WTC11 (cell line): ENCODE results near the gene QARS1. TPM values are rescaled to one million over a fixed set of nuclear protein-coding genes. Genes with fewer than 3 reads are reported as not detected.

Experiments used
- ATAC-seq: fragments of 200-7000 bp; cut with Tn5 transposase; 2 replicates; pipeline ENCODE4 v1.10.0; 2021; ENCODE audit warnings: mild to moderate bottlenecking, moderate library complexity
- CTCF ChIA-PET: fragments of 300-600 bp; sonication (Branson Sonifier 250); formaldehyde crosslinking; loops from one replicate; lab custom pipeline; 2021; ENCODE audit warnings: antibody characterized with exemption; lab: Charles Lee
- POLR2A ChIA-PET: fragments of 350-600 bp; sonication (Branson Sonifier 250); formaldehyde crosslinking; loops from one replicate; lab custom pipeline; 2021; ENCODE audit warnings: antibody characterized with exemption; lab: Charles Lee
- DNase-seq: peaks from one replicate; pipeline ENCODE4 v3.0.0; 2021; ENCODE audit warnings: low spot score
- H3K27ac Mint-ChIP-seq: 2 replicates; pipeline ENCODE4 v1.8.0; 2021; ENCODE audit warnings: mixed read lengths
- H3K27me3 Mint-ChIP-seq: 2 replicates; pipeline ENCODE4 v1.8.0; 2021; ENCODE audit warnings: low read depth, mild to moderate bottlenecking, moderate library complexity, mixed read lengths
- H3K36me3 Mint-ChIP-seq: 2 replicates; pipeline ENCODE4 v1.8.0; 2021; ENCODE audit warnings: mixed read lengths
- H3K4me1 Mint-ChIP-seq: 2 replicates; pipeline ENCODE4 v1.8.0; 2022; ENCODE audit warnings: mixed read lengths
- H3K4me3 Mint-ChIP-seq: 2 replicates; pipeline ENCODE4 v1.8.0; 2021; ENCODE audit warnings: mild to moderate bottlenecking, moderate library complexity, mixed read lengths
- H3K9me3 Mint-ChIP-seq: 2 replicates; pipeline ENCODE4 v1.8.0; 2021; ENCODE audit warnings: mixed read lengths
- CREB1 ChIP-seq: sonication (generic); formaldehyde crosslinking; IDR thresholded peaks from 2 replicates; pipeline ENCODE4 v1.8.0; 2023; ENCODE audit warnings: mild to moderate bottlenecking, missing genetic modification reagents
- CREM ChIP-seq: sonication (generic); formaldehyde crosslinking; IDR thresholded peaks from 2 replicates; pipeline ENCODE4 v1.8.1; 2022; ENCODE audit warnings: mild to moderate bottlenecking, missing genetic modification reagents, moderate library complexity
- EMX1 ChIP-seq: fragments of 250-450 bp; sonication (Bioruptor Pico); IDR thresholded peaks from 2 replicates; pipeline ENCODE4 v1.8.0; 2021; ENCODE audit warnings: mild to moderate bottlenecking
- ETV6 ChIP-seq: sonication (generic); formaldehyde crosslinking; IDR thresholded peaks from 2 replicates; pipeline ENCODE4 v1.8.1; 2022; ENCODE audit warnings: mild to moderate bottlenecking, missing genetic modification reagents
- FOXK1 ChIP-seq: sonication (generic); formaldehyde crosslinking; IDR thresholded peaks from 2 replicates; pipeline ENCODE4 v1.8.0; 2022; ENCODE audit warnings: mild to moderate bottlenecking, moderate library complexity, missing genetic modification reagents
- GABPB1 ChIP-seq: sonication (generic); formaldehyde crosslinking; IDR thresholded peaks from 2 replicates; pipeline ENCODE4 v1.8.1; 2023; ENCODE audit warnings: mild to moderate bottlenecking, missing genetic modification reagents
- KAT7 ChIP-seq: sonication (generic); formaldehyde crosslinking; IDR thresholded peaks from 2 replicates; pipeline ENCODE4 v1.8.1; 2023; ENCODE audit warnings: missing genetic modification reagents, mild to moderate bottlenecking, borderline replicate concordance
- NFYB ChIP-seq: sonication (generic); formaldehyde crosslinking; conservative IDR thresholded peaks from 2 replicates; pipeline ENCODE4 v1.8.0; 2022; ENCODE audit warnings: low read depth, missing genetic modification reagents
- SMAD3 ChIP-seq: sonication (generic); formaldehyde crosslinking; IDR thresholded peaks from 2 replicates; pipeline ENCODE4 v1.8.0; 2022; ENCODE audit warnings: missing genetic modification reagents, mild to moderate bottlenecking, borderline replicate concordance
- SMAD4 ChIP-seq: sonication (generic); formaldehyde crosslinking; IDR thresholded peaks from 2 replicates; pipeline ENCODE4 v1.8.0; 2022; ENCODE audit warnings: mild to moderate bottlenecking, missing genetic modification reagents
- TP53 ChIP-seq: sonication (generic); formaldehyde crosslinking; IDR thresholded peaks from 2 replicates; pipeline ENCODE4 v1.8.1; 2023; ENCODE audit warnings: mild to moderate bottlenecking, missing genetic modification reagents
- ZBTB21 ChIP-seq: sonication (generic); formaldehyde crosslinking; IDR thresholded peaks from 2 replicates; pipeline ENCODE4 v1.8.1; 2023; ENCODE audit warnings: mild to moderate bottlenecking, missing genetic modification reagents, borderline replicate concordance
- ZNF138 ChIP-seq: sonication (generic); formaldehyde crosslinking; conservative IDR thresholded peaks from 2 replicates; pipeline ENCODE4 v1.8.1; 2022; ENCODE audit warnings: mild to moderate bottlenecking, moderate library complexity, missing genetic modification reagents
- ZNF317 ChIP-seq: sonication (generic); formaldehyde crosslinking; IDR thresholded peaks from 2 replicates; pipeline ENCODE4 v1.8.1; 2023; ENCODE audit warnings: low read depth, mild to moderate bottlenecking, moderate library complexity, missing genetic modification reagents, borderline replicate concordance
- ZNF423 ChIP-seq: fragments of 250-450 bp; sonication (Bioruptor Pico); IDR thresholded peaks from 2 replicates; pipeline ENCODE4 v2.1.2; 2022; ENCODE audit warnings: mild to moderate bottlenecking, moderate library complexity
- total RNA-seq: library from RNA; stranded (reverse); gene quantifications from 3 replicates; pipeline ENCODE4 v1.2.3, GENCODE V29; 2021
- TF ChIP-seq, protein P1 (sequence below): sonication (generic); formaldehyde crosslinking; IDR thresholded peaks from 2 replicates; pipeline ENCODE4 v1.8.1; 2022; ENCODE audit warnings: low read depth, mild to moderate bottlenecking, moderate library complexity, missing genetic modification reagents, borderline replicate concordance
- TF ChIP-seq, protein P2 (sequence below): fragments of 250-450 bp; sonication (Bioruptor Pico); IDR thresholded peaks from 2 replicates; pipeline ENCODE4 v1.9.0; 2021; ENCODE audit warnings: mild to moderate bottlenecking
- TF ChIP-seq, protein P3 (sequence below): sonication (generic); formaldehyde crosslinking; IDR thresholded peaks from 2 replicates; pipeline ENCODE4 v1.8.1; 2022; ENCODE audit warnings: missing genetic modification reagents, borderline replicate concordance
- TF ChIP-seq, protein P4 (sequence below): sonication (generic); formaldehyde crosslinking; conservative IDR thresholded peaks from 2 replicates; pipeline ENCODE4 v1.8.1; 2022; ENCODE audit warnings: mild to moderate bottlenecking, missing genetic modification reagents
- TF ChIP-seq, protein P5 (sequence below): sonication (generic); formaldehyde crosslinking; IDR thresholded peaks from 2 replicates; pipeline ENCODE4 v1.8.0; 2023; ENCODE audit warnings: mild to moderate bottlenecking, missing genetic modification reagents
- TF ChIP-seq, protein P6 (sequence below): sonication (generic); formaldehyde crosslinking; IDR thresholded peaks from 2 replicates; pipeline ENCODE4 v1.8.1; 2023; ENCODE audit warnings: mild to moderate bottlenecking, missing genetic modification reagents, moderate library complexity

QARS1 gene
- total RNA-seq, 1 experiment from 2014 or later = 471 TPM

DNA sequence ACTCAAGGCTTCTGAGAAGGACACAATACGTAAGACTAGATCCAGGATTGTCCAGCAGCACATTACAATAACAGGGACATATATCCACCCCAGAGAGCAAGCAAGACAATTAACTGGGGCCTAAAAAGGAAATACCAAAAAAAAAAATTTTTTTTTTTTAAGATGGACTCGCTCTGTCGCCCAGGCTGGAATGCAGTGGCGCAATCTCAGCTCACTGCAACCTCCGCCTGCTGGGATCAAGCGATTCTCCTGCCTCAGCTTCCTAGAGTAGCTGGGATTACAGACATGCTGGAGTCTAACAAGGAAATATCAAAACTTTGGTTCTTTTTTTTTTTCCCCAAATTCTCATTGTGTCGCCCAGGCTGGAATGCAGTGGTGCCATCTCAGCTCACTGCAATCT is 46.5 kb downstream of the QARS1 start (continued):
- TF ChIP-seq, protein P1, sequence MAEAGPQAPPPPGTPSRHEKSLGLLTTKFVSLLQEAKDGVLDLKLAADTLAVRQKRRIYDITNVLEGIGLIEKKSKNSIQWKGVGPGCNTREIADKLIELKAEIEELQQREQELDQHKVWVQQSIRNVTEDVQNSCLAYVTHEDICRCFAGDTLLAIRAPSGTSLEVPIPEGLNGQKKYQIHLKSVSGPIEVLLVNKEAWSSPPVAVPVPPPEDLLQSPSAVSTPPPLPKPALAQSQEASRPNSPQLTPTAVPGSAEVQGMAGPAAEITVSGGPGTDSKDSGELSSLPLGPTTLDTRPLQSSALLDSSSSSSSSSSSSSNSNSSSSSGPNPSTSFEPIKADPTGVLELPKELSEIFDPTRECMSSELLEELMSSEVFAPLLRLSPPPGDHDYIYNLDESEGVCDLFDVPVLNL (CRISPR knock-in tag) = no peak

DNA sequence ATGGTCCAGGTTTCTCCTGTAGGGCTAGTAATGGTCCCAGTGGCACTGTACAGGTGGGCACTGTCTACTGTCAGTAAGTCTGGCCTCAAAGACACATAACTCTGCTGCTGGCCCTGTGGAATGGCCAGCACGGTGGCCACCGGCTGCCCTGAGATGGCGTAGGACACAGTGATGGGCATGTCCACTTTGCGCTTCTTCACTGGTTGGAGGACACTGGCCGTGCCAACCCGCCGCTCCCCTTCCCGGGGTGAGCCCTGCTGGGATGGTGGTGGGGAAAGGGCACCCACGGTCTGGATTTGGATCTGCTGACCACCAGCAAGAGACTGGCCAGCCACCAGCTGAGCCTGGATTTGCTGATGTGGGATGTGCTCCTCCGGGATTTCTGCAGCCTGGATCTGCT is 47.3 kb downstream of the QARS1 start:
- ATAC-seq = no peak
- DNase-seq = no peak
- POLR2A ChIA-PET = no interaction called here

More for the DNA sequence above, 47.3 kb downstream of the QARS1 start:
- Mint-ChIP-seq H3K36me3 (peaks cover 51% of the 10 kb centered on the region), H3K4me1 (no peaks in the 10 kb centered on the region), H3K4me3 (no peak overlapping the region), H3K9me3 (no peaks in the 10 kb centered on the region), H3K27ac (no peak overlapping the region), H3K27me3 (no peaks in the 10 kb centered on the region)
- CTCF ChIA-PET = no interaction called here
- TF ChIP-seq CREB1 (no peak), ZNF317 (CRISPR knock-in tag) (no peak), GABPB1 (no peak), ZBTB21 (CRISPR knock-in tag) (no peak), ZNF138 (CRISPR knock-in tag) (no peak), TP53 (no peak), CREM (CRISPR knock-in tag) (no peak), SMAD4 (no peak), KAT7 (CRISPR knock-in tag) (no peak), FOXK1 (no peak), SMAD3 (no peak), EMX1 (CRISPR knock-in tag) (no peak), NFYB (no peak), ETV6 (CRISPR knock-in tag) (no peak), ZNF423 (CRISPR knock-in tag) (no peak)
- TF ChIP-seq, protein P2, sequence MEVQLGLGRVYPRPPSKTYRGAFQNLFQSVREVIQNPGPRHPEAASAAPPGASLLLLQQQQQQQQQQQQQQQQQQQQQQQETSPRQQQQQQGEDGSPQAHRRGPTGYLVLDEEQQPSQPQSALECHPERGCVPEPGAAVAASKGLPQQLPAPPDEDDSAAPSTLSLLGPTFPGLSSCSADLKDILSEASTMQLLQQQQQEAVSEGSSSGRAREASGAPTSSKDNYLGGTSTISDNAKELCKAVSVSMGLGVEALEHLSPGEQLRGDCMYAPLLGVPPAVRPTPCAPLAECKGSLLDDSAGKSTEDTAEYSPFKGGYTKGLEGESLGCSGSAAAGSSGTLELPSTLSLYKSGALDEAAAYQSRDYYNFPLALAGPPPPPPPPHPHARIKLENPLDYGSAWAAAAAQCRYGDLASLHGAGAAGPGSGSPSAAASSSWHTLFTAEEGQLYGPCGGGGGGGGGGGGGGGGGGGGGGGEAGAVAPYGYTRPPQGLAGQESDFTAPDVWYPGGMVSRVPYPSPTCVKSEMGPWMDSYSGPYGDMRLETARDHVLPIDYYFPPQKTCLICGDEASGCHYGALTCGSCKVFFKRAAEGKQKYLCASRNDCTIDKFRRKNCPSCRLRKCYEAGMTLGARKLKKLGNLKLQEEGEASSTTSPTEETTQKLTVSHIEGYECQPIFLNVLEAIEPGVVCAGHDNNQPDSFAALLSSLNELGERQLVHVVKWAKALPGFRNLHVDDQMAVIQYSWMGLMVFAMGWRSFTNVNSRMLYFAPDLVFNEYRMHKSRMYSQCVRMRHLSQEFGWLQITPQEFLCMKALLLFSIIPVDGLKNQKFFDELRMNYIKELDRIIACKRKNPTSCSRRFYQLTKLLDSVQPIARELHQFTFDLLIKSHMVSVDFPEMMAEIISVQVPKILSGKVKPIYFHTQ (CRISPR knock-in tag) = no peak
- TF ChIP-seq, protein P3, sequence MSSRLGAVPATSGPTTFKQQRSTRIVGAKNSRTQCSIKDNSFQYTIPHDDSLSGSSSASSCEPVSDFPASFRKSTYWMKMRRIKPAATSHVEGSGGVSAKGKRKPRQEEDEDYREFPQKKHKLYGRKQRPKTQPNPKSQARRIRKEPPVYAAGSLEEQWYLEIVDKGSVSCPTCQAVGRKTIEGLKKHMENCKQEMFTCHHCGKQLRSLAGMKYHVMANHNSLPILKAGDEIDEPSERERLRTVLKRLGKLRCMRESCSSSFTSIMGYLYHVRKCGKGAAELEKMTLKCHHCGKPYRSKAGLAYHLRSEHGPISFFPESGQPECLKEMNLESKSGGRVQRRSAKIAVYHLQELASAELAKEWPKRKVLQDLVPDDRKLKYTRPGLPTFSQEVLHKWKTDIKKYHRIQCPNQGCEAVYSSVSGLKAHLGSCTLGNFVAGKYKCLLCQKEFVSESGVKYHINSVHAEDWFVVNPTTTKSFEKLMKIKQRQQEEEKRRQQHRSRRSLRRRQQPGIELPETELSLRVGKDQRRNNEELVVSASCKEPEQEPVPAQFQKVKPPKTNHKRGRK (CRISPR knock-in tag) = no peak
- TF ChIP-seq, protein P4, sequence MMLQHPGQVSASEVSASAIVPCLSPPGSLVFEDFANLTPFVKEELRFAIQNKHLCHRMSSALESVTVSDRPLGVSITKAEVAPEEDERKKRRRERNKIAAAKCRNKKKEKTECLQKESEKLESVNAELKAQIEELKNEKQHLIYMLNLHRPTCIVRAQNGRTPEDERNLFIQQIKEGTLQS (CRISPR knock-in tag) = no peak
- TF ChIP-seq, protein P5, sequence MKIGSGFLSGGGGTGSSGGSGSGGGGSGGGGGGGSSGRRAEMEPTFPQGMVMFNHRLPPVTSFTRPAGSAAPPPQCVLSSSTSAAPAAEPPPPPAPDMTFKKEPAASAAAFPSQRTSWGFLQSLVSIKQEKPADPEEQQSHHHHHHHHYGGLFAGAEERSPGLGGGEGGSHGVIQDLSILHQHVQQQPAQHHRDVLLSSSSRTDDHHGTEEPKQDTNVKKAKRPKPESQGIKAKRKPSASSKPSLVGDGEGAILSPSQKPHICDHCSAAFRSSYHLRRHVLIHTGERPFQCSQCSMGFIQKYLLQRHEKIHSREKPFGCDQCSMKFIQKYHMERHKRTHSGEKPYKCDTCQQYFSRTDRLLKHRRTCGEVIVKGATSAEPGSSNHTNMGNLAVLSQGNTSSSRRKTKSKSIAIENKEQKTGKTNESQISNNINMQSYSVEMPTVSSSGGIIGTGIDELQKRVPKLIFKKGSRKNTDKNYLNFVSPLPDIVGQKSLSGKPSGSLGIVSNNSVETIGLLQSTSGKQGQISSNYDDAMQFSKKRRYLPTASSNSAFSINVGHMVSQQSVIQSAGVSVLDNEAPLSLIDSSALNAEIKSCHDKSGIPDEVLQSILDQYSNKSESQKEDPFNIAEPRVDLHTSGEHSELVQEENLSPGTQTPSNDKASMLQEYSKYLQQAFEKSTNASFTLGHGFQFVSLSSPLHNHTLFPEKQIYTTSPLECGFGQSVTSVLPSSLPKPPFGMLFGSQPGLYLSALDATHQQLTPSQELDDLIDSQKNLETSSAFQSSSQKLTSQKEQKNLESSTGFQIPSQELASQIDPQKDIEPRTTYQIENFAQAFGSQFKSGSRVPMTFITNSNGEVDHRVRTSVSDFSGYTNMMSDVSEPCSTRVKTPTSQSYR (CRISPR knock-in tag) = no peak
- TF ChIP-seq, protein P6, sequence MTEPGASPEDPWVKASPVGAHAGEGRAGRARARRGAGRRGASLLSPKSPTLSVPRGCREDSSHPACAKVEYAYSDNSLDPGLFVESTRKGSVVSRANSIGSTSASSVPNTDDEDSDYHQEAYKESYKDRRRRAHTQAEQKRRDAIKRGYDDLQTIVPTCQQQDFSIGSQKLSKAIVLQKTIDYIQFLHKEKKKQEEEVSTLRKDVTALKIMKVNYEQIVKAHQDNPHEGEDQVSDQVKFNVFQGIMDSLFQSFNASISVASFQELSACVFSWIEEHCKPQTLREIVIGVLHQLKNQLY (CRISPR knock-in tag) = no peak
